Mesenteric fat pad (tissue), 1 donor: Measurements from ENCODE around the gene CNTN4. TPM values are rescaled to one million over a fixed set of nuclear protein-coding genes. Genes with fewer than 3 reads are reported as not detected.

Experiments used
- DNase-seq: peaks from one replicate; pipeline ENCODE4 v3.0.0-alpha.2; 2020; ENCODE audit warnings: low spot score
- total RNA-seq: library from RNA; stranded (reverse); fragmentation: NEBNext Ultra II Directional; extraction: Animal tissue kit (Norgen Biotek cat#: 25700); gene quantifications from one replicate; pipeline ENCODE4 v1.2.1, GENCODE V29; 2021
- donor health status: DM: yes; HTN: yes; CAD: no.

Gene CNTN4
- total RNA-seq, 1 donor from 2014 or later, result 3.8 TPM

GRCh38 chr3:2390926-2391532, 292.4 kb downstream of the CNTN4 start:
- DNase-seq, result no peak

DNA sequence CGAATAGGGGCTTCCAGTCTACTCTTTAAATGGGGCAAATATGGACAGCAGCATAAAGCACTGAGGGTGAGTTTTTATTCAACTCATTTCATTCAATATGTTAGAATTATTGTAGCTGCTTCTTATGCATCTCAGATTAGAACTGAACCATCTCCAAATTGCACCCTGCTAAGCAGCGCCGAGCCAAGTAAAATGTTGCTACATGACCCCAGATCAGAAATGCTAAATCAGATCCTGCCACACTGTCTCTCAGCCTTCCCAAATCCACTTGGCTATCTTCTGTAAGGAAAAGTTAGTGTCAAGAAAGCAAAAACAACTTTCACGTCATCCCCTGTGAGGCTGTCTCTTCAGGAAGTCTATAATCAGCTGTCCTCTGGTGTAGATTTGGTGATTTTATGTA, 293.2 kb downstream of the CNTN4 start:
- DNase-seq, result no peak

- DNase-seq, result no peak
Measured at GRCh38 chr3:2392981-2393380, 294.3 kb downstream of the CNTN4 start.

DNA sequence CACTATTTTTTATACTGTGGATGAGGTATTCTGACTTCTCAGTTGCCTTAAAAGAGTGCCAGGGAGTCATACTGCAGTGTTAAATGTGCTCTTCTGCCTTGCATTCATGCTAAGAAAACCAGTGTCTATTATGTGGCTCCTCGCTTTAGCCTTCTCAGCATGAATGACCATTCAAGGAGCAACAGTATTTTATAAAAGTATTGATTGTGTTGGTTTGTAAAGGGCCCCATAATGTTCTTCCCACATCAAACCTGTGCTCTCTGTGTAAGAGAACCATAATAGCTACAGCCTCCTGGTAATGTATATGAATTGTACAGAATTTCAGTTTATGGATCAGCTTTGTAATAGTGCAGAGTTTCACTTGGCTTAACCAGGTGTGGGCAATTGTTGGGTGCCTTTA, 316.4 kb downstream of the CNTN4 start:
- no peak for DNase-seq

GRCh38 chr3:2420919-2421318, 322.3 kb downstream of the CNTN4 start:
- DNase-seq, result no peak

GRCh38 chr3:2423143-2423542, 324.5 kb downstream of the CNTN4 start:
- no peak for DNase-seq

GRCh38 chr3:2441558-2441957, 342.9 kb downstream of the CNTN4 start:
- DNase-seq, result no peak

- no peak for DNase-seq
Measured at GRCh38 chr3:2446146-2446545, 347.5 kb downstream of the CNTN4 start.

DNA sequence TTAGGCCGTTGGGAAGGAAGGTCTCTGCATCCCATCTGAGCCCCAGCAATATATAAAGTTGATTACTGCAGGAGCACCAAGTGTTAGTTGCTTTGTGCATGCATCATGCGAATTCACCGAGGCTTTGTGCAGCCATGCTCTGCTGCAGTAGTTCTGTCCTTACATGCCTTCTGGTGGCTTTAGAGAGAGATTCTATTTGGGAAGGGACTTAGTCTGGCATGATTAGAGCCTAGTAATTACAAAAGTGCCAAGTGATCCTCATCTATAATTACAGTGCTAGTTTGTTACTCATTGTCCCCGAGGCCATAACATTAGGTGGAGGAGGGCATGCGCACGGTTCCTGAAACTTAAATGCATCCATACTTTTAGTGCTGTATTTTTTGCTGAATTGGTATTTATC, 353.6 kb downstream of the CNTN4 start:
- DNase-seq, result no peak

GRCh38 chr3:2454865-2455264, 356.2 kb downstream of the CNTN4 start:
- DNase-seq, result no peak

GRCh38 chr3:2456788-2457187, 358.1 kb downstream of the CNTN4 start:
- DNase-seq, result no peak

DNA sequence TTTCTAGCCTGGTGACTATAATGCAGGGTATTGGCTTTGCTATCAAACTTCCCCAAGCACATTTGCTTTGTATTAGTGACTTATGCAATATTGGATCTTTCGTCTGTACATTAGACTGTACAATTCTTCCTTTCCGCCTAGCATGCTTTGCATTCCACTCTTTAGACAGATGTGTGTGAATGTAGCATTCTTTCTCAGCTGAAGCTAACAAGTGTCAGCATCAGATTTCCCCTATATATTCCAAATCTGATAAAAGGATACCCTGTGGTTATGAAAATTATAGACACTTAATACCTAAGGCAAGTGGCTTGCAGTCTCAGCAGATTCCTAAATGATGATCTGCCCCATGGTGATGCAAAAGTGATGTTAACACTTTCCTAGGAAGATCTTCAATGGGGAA, 360.1 kb downstream of the CNTN4 start:
- DNase-seq, result no peak

- no peak for DNase-seq
Measured at GRCh38 chr3:2465842-2466241, 367.2 kb downstream of the CNTN4 start.

DNA sequence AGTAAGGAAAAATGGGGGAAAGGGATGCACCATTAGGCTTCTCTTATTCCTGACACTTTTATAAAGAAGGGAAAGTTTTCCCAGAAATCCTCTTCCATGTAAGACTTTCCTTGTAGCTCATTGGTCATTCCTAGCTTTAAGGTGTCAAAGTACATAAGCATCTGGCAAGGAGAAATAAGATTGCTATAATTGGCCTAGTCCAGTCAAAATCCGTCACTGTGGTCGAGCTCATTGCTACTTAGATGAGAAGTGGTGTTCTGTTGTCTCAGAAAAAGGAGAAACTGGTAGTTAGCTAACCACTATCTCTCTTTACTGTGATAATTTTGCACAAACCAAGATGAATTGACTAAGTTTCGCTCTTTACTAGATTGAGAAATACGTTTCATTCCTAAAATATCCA, 370.1 kb downstream of the CNTN4 start:
- DNase-seq, result no peak

GRCh38 chr3:2476996-2477395, 378.3 kb downstream of the CNTN4 start:
- no peak for DNase-seq

DNA sequence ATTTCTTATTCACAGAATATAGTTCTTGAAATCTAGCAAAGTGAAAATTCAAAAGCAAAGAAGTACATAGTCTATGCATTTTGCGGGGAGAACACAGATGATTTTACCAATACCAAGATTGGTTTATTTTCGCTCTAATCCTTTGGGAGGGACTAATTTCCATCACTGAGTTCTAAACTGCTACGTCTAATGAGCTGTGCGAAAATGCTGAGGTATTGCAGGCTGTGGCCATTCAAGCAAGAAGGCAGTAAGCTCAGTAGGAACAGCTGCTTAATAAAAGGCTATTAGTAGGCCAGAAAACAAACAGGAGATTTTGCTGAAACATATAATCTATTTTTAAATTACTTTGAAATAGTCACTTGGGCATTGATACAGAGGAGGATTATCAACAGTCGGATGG, 379.0 kb downstream of the CNTN4 start:
- no peak for DNase-seq

- no peak for DNase-seq
Measured at GRCh38 chr3:2484162-2485026, 385.7 kb downstream of the CNTN4 start.

DNA sequence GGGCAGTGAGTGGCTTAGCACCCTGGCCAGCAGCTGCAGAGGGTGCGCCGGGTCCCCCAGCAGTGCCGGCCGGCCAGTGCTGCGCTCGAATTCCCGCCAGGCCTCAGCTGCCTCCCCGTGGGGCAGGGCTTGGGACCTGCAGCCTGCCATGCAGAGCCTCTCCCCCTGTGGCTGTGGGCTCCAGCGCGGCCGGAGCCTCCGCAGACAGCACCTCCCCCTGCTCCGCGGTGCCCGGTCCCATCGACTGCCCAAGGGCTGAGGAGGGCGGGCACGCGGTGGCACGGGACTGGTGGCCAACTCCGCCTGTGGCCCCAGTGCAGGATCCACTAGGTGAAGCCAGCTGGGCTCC, 386.3 kb downstream of the CNTN4 start:
- no peak for DNase-seq

DNA sequence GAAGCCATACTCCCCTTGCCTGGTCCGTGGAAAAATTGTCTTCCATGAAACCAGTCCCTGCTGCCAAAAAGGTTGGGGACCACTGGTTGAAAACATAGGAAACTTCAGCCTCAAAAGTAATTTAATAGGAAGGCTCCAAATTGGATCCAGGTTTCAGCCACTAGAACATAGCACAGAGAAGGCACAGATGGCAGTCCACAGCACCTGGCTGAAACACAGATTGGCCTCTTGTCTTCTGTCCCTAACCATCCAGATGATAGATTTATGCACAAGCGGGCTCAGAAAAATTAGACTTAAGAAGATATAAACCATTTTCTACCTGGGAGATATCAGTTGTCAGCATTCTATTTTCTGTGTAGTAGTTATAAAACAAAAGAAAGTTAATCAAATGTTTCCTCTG, 397.1 kb downstream of the CNTN4 start:
- no peak for DNase-seq

GRCh38 chr3:2504912-2505311, 406.2 kb downstream of the CNTN4 start:
- DNase-seq, result no peak

DNA sequence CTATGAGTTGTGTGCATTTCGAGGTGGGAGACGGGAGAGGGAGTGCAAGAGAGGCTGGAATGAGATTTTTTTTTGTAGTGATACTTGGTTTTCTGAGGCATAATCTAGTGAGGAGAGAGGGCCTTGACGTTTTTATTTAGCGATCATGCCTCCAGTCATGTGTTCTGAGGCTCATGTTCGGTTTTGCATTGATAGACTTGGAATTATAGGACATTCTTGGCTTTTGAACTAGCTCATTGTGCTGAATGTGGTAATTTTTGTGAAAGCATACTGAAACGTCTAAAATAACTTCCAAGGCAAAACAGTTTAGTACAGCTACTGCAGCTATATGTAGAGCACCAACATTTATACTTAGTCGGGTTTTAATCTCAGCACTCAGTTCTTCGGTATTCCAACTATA, 408.1 kb downstream of the CNTN4 start:
- DNase-seq, result no peak

DNA sequence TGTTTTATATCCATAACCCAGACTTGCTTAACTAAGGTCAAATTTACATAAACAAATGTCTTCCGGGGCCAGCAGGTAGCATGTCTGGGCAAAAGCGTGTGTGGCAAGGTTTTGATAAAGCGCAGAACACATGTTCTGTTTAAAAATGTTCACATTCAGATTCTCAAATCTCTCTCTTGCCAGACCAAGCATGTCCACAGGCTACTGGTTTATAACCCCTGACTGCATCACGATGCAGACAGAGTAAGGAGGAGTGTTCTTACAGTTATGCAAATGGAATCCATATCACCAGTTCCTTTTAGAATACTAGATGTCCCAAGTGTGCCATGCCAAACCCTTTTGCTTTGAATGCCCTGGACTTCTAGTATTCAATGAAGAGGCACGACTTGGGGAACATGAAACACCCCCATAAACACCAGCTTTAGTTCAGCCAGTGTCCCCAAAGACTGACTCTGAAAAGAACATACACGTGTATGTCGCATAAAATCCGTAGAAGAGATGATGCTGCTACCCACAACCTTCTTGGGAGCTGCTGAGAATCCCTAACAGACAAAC, 412.0 kb downstream of the CNTN4 start:
- no peak for DNase-seq

DNA sequence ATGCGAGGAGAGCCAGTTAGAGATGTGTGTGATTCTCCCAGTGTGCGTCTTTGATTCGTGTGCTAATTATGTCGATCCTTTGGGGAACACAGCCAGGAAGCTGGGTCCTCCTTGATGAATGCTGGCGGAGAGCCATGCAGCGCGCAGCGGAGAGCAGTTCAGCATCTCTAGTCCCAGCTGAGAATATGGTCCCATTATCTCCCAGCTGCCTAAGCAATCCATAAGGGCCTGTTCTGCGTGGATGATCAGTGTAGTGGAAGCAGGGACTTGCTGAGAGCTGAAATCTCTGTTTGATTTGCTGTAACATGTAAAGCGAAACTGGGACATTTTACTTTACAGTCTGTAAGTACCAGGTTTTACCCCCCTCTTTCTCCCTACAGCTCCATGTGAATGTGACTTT, 412.7 kb downstream of the CNTN4 start:
- DNase-seq, result no peak
